GM19351 (cell line): ENCODE data around the gene CKAP2L.
A peak's percentile ranks its signal among the peaks of the same experiment; 100 is the strongest.

ENCODE experiments used
- ATAC-seq: cut with Tn5 transposase; IDR thresholded peaks from one replicate; pipeline ENCODE4 v1.9.1; 2021; ENCODE audit warnings: mild to moderate bottlenecking, moderate library complexity; ENCODE audit not compliant: unreplicated experiment

The CKAP2L gene, protein sequence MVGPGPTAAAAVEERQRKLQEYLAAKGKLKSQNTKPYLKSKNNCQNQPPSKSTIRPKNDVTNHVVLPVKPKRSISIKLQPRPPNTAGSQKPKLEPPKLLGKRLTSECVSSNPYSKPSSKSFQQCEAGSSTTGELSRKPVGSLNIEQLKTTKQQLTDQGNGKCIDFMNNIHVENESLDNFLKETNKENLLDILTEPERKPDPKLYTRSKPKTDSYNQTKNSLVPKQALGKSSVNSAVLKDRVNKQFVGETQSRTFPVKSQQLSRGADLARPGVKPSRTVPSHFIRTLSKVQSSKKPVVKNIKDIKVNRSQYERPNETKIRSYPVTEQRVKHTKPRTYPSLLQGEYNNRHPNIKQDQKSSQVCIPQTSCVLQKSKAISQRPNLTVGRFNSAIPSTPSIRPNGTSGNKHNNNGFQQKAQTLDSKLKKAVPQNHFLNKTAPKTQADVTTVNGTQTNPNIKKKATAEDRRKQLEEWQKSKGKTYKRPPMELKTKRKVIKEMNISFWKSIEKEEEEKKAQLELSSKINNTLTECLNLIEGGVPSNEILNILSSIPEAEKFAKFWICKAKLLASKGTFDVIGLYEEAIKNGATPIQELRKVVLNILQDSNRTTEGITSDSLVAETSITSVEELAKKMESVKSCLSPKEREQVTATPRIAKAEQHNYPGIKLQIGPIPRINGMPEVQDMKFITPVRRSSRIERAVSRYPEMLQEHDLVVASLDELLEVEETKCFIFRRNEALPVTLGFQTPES

DNA sequence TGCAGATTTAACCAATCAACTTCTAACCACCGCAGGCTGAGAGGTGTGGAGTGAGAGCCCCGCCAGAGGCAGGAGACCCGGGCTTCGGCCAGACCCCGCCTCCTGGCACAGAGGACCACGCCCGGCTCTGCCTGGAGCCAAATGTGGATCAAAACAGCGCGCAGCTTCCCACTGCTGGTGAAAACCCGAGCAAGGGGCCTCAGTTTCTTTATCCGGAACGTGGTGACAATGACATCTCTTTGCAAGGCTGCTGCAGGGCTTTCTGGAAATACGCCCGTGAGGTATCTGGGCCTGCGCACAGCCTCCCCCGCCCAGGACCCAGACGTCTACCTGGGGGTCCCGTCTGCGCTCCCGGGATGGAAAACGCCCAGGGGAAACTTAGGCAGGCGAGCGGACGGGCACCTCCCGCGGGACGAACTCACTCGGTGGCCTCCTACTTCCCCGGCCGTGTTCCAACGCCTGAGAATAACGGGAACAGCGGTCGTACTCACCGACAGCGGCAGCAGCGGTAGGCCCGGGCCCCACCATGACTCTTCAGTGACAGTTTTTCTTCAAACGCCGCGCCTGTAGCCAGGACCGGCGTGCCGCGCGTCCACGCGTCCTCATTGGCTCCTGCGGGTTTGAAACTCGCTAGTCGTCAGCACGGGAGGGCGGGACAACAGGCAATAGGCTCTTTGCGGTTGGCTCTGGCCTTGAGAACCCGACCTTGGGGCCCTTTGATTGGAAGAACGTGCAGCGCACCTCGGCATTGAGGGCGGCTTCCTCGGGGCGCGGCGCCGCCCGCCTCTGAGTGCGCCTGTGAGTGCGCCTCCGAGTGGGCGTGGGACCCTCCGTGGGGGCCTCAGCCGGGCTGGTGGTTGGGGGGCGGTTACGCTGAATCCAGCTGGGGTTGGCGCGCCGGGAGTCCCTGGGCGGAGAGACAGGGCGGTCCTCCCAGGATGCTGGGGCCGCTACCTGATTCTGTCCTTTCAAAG is at the start of gene CKAP2L:
Gene CKAP2L (minus strand): TSS at position 539 of the 974 bp plus-strand sequence. CDS start 11 bp downstream, at position 528.
- ATAC-seq: peak; percentile 96

DNA sequence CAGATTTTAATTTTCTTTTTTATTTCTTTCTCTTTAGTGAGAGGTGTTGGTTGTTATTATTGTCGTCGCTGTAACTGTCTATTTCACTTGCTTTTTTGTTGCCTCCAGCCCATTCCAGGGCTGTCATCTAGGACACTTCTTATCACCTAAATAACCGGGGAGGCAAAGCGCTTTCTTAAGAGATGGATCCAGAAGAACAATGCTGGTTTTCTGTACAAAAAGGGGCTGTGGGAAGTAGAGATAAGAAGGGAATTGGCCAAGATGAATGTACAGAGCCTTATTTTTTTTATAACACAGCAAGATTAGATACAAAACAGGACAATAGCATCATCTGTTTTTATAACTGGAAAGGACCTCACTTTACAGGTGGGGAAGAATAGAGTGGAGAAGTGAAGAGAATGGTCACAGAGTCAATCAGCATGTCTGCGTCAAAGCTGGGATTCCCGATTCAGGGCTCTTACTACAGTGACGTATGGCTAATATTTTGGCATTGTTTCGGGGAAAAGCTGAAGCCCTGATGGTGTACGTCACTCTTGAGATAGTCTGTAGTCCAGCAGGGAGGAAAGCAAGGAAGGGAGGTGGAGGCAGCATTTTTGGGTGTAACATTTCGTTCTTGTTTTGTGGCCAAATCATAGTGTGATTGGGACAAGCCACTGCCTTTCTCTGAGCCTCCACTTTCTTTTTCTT is 49.0 kb upstream of the CKAP2L start:
- ATAC-seq: no peak

DNA sequence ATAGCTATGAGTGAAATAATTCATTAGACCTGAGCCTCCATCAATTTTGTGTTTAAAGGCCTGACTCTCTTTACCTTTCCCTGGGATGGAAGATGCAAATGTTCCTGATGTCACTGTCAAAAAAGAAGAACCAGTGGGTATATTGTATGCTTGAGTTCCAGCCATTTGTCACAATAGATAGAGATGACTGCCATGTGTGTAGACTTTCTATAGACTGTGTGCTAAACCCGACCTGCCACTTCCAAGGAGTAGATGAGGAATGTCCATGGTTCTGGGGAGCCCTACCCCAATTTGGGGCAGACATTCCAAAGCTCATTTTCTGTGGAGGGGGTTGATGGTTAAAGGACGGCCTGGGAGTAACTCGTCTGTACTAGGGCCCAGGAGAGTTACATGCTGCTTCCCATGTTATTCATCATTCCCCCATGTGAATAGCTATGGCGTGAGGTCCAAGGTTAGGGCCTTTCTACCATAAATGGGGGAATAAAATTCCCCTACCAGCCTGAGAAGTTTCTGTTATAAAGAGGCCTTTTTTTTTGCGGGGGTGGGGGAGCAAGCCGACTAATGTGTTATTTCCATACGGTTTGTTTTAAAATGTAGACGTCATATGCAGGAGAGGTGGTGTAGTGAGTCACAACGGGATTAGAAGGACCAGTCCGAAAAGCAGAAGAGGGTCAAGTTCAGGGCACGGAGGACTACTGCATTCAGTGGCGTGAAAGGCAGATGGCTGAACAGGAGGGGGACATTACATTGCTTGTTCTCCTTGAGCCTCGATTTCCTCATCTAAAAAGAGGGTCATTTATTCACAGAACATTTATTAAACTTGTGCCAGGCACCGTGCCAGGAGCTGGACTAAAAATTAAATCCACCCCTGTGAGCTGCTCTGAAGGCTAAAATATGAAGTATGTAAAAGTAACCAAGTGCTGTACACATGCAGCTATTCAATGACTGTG is 48.2 kb upstream of the CKAP2L start:
- ATAC-seq: peak; percentile 86

DNA sequence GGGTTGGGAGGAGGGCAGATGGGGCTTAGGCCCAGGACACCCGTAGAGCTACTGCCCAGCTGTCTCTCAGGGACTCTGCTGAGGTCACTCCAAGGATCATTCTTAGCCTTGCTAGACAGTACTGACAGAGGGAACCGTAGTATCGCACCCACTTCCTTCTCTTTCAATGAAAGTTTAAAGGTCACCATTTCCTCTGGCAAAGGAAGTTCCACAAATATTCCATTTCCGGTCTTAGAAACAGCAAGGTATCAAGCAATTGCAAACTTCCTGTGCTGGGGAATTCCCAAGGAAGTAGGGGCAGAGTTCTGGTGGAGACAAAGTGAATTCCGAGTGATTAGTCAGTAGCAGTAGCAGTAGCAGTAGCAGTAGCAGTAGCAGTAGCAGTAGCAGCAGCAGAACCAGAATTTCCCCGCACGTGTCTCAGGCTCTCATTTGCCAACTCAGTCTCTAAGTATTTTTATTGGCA is 47.5 kb upstream of the CKAP2L start:
- peak; percentile 46 for ATAC-seq

DNA sequence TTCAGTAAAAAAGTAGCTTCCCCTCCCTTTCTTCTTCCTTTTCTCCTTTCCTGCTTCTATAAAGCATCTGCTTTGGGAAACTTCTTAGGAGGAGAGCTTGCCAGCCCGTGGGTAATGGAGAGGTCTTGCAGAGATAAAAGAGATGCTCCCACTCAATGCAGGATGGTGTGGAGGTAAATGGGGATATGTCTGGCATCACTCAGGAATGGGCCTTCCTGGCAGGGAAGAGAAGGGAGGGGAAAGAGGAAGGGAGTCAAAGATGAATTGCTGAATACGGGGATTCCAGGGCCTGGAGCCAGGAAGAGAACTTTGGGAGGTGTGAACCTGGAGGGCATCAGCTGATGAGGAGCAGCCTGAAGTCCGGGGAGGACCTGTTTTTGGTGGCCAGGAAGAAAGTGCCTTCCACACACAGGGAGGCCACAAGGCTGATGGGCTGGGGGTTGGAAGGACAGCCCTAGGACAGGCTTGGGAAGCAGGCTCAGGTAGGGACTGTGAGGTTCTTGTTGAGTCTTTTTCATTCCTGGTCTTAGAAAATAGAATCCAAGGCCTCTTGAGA is 46.9 kb upstream of the CKAP2L start:
- no peak for ATAC-seq

DNA sequence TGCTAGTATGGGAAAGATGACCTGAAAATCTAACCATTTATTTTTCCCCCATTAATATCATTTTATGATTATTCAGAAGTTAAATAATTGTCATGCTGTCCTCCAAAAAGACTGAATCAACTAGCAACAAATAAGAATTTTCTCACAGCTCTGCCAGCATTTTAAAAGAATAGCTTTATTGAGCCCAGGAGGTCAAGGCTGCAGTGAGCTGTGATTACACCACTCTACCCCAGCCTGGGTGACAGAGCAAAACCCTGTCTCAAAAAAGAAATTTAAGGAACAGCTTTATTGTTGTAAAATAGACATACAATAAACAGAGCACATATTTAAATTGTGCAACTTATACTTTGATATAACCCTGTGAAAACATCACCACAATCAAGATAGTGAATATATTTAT is 44.7 kb upstream of the CKAP2L start:
- no peak for ATAC-seq

DNA sequence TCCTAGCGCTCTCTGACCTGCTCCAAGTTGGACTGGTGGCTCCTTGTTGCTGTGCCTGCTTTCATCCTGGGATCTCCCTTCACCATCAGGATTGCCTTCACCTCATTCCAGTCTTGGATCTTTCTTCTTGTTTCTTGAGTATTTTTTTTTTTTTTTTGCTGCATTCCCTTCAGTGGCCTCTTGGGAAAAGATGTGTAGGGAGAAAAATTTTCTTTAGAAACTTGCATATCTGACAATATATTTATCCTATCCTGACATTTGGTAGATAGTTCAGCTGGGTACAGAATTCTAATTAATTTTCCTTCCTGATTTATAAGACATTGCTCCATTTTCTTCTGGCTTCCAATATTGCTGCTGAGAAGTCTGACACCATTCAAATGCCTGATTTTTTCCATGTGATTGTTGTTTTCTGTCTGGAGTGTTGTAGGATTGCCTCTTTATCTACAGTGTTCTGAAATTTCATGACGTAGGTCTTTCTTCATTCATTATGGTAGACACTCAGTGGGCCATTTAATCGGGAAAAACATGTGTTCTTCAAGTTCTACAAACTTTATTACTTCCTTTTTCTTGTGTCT is 42.9 kb upstream of the CKAP2L start:
- no peak for ATAC-seq

DNA sequence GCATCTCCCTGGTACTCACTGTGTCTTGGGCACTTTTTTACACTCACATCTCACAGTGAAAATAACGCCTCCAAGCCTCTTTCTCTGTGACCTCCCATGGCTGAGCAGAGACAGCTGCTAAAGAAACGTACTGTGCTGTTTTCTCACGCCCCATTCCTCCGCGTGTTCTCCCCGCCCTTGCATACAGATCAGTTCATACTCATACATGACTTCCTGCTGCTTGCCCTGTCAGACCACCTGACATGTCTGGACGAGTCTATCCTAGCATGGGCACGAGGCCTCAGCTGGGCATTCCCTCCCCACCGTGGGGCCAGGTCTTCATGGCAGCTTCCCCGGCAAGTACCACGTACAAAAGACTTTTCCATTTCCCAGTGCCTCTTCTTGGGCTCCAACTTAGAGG is 41.1 kb upstream of the CKAP2L start:
- peak; percentile 74 for ATAC-seq

DNA sequence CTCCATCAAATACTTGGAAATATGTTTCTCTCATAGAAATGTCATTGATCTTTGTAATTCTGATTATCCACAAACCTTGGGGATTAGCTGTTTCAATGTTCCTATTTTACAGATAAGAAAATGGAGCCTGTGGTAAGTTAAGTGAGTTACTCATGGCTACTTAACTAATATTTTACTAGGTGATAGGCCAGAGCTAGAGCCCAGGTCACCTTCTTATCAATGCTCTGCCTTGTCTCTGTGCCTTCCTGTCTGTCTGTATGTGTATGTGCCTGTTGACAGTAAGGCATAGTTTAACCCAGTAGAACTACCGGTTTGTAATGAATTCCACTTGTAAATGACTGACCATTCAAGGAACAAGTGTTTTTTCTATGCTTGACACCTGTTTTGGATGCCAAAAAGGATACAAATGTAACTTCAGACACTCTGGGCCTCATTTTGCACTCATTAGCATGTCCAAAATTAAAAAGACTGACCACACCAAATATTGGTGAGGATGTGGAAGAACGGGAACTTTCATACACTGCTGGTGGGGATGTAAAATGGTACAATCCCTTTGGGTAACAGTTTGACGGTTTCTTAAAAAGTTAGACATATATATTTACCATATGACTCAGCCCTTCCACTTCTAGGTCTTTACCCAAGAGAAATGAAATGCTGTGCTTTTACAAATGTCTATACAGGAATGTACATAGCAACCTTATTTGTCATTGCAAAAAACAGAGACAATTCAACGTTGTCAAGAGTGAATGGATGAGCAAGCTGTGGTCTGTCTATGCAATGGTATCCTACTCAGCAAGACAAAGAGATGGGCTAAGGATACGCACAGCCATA is 39.5 kb upstream of the CKAP2L start:
- no peak for ATAC-seq

DNA sequence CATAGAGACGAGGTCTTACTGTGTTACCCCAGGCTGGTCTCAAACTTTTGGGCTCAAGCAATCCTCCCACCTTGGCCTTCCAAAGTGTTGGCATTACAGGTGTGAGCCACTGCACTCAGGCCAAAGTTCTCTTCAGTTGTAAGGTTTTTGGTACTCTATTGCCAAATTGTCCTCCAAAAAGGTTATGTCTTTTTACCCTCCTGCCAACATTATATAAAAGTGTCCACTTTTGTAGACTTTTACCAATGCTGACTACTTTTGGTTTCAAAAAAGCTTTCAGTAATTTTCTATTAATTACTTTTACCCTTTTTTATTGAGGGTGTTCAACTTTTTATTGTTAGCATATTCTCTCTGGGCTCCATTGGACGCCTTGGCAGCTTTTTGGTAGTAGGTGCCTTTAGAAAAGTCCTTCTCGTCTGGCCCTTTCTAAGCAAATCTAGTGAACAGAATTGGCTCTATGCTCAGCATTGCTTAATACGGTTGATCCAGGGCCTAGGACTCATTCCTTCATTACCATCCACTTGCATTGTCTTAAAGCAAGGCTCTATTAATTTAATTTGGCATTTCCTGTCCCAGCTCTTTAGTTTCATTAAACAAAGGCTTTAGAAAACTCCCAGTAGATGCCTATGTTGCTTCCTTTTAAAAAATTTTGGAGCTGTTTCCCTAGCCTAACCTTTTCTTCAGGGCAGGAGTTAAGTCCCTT is 36.6 kb upstream of the CKAP2L start:
- ATAC-seq: no peak

DNA sequence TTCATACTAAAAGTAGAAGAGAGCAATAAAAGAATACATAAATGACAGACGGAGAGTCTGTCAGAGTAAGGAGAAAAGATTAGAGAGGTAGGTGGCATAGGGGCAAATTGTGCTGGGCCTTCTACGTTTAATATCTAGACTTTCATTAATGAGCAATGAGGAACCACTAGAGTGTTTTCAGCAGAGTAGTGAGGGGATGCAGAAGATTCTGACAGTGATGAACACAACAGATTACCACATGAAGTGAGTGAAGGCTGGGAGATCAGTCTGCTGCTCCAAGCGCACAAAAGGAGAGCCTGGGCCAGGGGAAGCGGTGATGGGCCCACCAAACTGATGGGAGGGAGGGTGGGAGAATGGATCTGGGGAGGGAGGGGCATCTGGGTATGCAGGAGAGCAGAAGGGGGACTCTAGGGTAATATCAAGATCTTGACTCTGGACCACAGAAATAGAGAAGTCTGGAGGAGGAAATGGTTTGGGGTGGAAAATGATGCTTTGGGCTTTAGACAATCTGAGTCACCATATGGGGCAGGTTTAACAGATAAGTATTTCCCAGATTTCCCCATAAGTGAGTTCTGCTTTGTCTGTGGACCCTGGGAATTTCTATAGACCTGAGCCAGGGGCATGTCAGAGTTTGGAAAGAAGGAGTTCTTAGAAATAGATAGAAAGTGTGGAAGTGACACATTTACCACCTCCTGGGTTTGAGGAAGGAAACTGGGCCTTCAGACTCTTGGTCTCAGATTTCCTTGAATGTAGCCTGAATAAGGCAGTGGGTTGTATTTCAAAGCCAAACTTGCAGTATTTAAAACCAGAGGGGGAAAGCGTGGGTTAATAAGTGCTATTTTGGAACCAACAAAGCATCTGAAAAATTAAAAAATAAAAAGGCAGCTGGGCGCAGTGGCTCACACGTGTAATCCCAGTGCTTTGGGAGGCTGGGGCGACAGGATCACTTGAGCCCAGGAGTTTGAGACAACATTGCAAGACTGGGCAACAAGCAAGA is 34.9 kb upstream of the CKAP2L start:
- no peak for ATAC-seq

DNA sequence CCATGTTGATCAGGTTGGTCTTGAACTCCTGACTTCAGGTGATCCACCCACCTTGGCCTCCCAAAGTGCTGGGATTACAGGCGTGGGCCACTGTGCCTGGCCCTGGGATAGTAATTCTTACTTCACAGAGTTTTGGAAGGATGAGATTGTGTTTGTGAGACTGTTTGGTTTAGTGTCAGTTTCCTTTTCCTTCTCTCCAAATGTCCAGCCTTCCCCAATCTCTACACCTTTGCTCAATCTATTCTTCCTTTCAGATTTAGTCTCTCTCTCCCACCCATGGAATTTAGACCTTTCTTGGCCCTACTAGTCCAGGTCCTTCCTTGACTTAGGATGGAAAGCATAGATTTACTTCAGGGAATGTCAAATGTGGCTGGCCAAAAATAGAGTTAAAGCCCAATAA is 32.1 kb upstream of the CKAP2L start:
- ATAC-seq: no peak

DNA sequence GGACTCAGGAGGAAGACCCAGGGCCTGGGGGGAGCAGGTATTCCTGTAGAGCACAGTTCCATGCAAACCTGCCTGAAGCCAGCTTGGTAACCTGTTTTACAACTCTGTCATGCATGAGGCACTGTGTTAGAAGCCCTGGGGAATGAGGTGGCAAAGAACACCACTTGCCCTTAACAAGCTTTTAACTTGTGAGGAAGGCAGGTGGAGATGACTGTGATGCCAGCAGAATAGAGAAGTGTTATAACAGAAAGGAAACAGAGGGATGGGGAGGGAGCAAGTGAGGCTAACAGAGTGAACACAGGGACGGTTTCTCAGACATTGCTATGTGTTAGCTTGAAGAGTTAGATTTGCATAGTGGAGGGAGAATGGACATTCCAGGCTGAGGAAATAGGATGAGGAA is 31.4 kb upstream of the CKAP2L start:
- ATAC-seq: no peak

DNA sequence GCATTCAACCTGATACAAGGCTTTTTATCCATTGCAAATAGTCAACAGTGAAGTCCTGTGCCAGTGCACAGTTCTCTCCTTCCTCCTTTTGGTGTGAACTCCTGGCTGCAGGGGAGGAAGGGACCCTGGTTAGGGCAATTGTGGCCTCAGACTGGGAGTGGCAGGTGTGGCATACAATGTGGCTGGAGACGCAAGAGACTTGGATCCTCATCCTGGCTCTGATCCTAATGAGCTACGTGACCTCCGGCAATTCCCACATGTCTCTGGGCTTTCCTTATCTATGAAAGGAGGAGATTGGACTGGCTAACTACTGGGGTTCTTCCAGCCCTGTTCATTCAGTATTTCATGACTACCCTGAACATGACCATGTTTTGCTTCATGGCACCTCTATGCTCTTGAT is 30.4 kb upstream of the CKAP2L start:
- ATAC-seq: no peak

DNA sequence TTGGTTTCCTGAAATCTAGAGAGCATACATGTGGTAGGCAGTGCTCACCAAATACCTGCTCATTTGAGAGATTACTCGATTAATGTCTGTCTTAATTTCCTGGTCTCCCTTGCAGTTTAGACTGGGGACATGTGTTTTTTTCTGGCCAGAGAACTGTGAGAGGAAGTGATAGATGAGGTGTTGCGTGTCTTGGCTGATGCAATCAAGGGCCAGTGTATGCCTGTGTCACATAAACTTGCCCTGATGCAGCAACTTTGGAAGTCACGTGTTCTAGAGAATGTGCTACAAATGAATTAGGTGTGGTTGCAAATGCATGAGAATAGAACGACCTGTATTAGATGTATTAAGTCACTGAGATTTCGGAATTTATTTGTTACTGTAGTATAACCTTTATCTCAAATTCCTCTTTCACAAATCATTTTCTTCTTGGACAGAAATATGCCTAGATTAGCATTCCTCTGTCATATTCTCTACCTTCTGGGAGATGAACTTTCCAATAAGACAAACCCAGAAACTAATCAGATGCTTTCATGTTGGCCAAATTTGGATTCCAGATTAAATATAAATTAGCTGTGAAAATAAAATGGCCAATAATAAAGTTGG is 29.8 kb upstream of the CKAP2L start:
- peak; percentile 91 for ATAC-seq
